H1 (cell line): ENCODE measurements around the gene MIOX. TPM values are rescaled to one million over a fixed set of nuclear protein-coding genes. Genes with fewer than 3 reads are reported as not detected.

Experiments used
- CTCF ChIA-PET: fragments of 300-600 bp; sonication (Branson Sonifier 250); formaldehyde crosslinking; loops from one replicate; lab custom pipeline; 2021; ENCODE audit not compliant: partially characterized antibody; lab: Charles Lee
- POLR2A ChIA-PET: fragments of 300-600 bp; sonication (Branson Sonifier 250); formaldehyde crosslinking; loops from one replicate; lab custom pipeline; 2021; ENCODE audit warnings: inconsistent platforms; ENCODE audit not compliant: partially characterized antibody; lab: Charles Lee
- DNase-seq, 2 experiments: peaks; one replicate each; pipeline versions ENCODE4 v3.0.0 to v3.0.0-alpha.2; 2010 to 2022; ENCODE audit warnings: low spot score in 2 of 2, low read depth in 1 of 2, mixed read lengths in 1 of 2
- FAIRE-seq: peaks from 2 replicates; lab custom pipeline; 2011; peaks lifted over from hg19 to GRCh38; lab: Jason Lieb, UNC
- H2AFZ ChIP-seq: 2 replicates; pipeline ENCODE4 v1.8.1; 2012; ENCODE audit warnings: low read length, inconsistent platforms
- H2AK5ac ChIP-seq: 2 replicates; pipeline ENCODE4 v1.6.1; 2013; ENCODE audit warnings: low read depth, low read length
- H2BK120ac ChIP-seq: replicated peaks from 2 replicates; pipeline ENCODE3; 2013; ENCODE audit warnings: low read depth, low read length, inconsistent platforms
- H2BK12ac ChIP-seq: 2 replicates; pipeline ENCODE4 v1.6.1; 2013; ENCODE audit warnings: low read depth, low read length
- H2BK15ac ChIP-seq: 2 replicates; pipeline ENCODE4 v1.6.1; 2013; ENCODE audit warnings: low read length
- H2BK20ac ChIP-seq: 2 replicates; pipeline ENCODE4 v1.6.1; 2013; ENCODE audit warnings: low read length
- H2BK5ac ChIP-seq: 2 replicates; pipeline ENCODE4 v1.6.1; 2013; ENCODE audit warnings: low read depth, low read length
- H3K14ac ChIP-seq: 2 replicates; pipeline ENCODE4 v1.6.1; 2013; ENCODE audit warnings: inconsistent platforms; ENCODE audit not compliant: insufficient read length
- H3K18ac ChIP-seq: 2 replicates; pipeline ENCODE4 v1.6.1; 2013; ENCODE audit warnings: low read length; ENCODE audit errors: extremely low read depth
- H3K23ac ChIP-seq: 2 replicates; pipeline ENCODE4 v1.6.1; 2013; ENCODE audit warnings: inconsistent platforms; ENCODE audit not compliant: insufficient read length
- H3K23me2 ChIP-seq: 2 replicates; pipeline ENCODE4 v1.6.1; 2013; ENCODE audit warnings: low read depth, low read length
- H3K27ac ChIP-seq: 2 replicates; pipeline ENCODE4 v1.6.1; 2011; ENCODE audit warnings: low read depth, low read length, inconsistent platforms
- H3K27me3 ChIP-seq, 4 experiments: replicated peaks in 1 of 4; 1 replicate in 1 of 4; 2 replicates in 3 of 4; pipeline versions ENCODE4 v1.6.1 to v1.8.1; 2011 to 2013; ENCODE audit warnings: low read length in 3 of 4, mild to moderate bottlenecking in 3 of 4, inconsistent platforms in 2 of 4, mixed read lengths in 2 of 4, moderate library complexity in 1 of 4; ENCODE audit not compliant: control insufficient read depth in 3 of 4, insufficient read depth in 3 of 4; ENCODE audit errors: extremely low read depth in 1 of 4
- H3K36me3 ChIP-seq, 4 experiments: 2 replicates each; pipeline versions ENCODE4 v1.6.1 to v1.8.1; 2011 to 2013; ENCODE audit warnings: mild to moderate bottlenecking in 4 of 4, low read length in 3 of 4, moderate library complexity in 2 of 4, control low read depth in 1 of 4, inconsistent platforms in 1 of 4; ENCODE audit not compliant: insufficient read depth in 4 of 4, control insufficient read depth in 2 of 4
- H3K4ac ChIP-seq: replicated peaks from 2 replicates; pipeline ENCODE3; 2013; ENCODE audit warnings: low read length, low read depth, mixed read lengths, inconsistent platforms; ENCODE audit not compliant: insufficient read length
- H3K4me1 ChIP-seq, 4 experiments: replicated peaks in 1 of 4; 1 replicate in 1 of 4; 2 replicates in 3 of 4; pipeline versions ENCODE4 v1.6.1 to v1.8.1; 2011 to 2013; ENCODE audit warnings: low read length in 3 of 4, inconsistent platforms in 2 of 4, mixed read lengths in 1 of 4; ENCODE audit not compliant: insufficient read depth in 4 of 4, control insufficient read depth in 3 of 4
- H3K4me2 ChIP-seq, 2 experiments: 2 replicates each; pipeline versions ENCODE4 v1.6.1 to v1.8.1; 2011 to 2013; ENCODE audit warnings: low read depth in 2 of 2, low read length in 2 of 2, control low read depth in 1 of 2, inconsistent platforms in 1 of 2, mild to moderate bottlenecking in 1 of 2; ENCODE audit not compliant: insufficient read depth in 1 of 2
- H3K4me3 ChIP-seq, 4 experiments: fragments of 200-600, 300-600 bp in 1 of 4; sonication (generic), shearing (Covaris generic), sonication (Bioruptor Twin) in 1 of 4; 2 replicates each; pipeline versions ENCODE4 v1.5.1 to v1.8.1; 2011 to 2016; ENCODE audit warnings: low read length in 4 of 4, low read depth in 3 of 4, control low read depth in 2 of 4, inconsistent platforms in 2 of 4, mild to moderate bottlenecking in 2 of 4, mixed read lengths in 1 of 4, moderate library complexity in 1 of 4; ENCODE audit not compliant: insufficient read depth in 2 of 4; ENCODE audit errors: extremely low read depth in 1 of 4
- H3K56ac ChIP-seq: replicated peaks from 2 replicates; pipeline ENCODE3; 2013; ENCODE audit warnings: low read depth, mild to moderate bottlenecking, mixed read lengths, low read length, inconsistent platforms; ENCODE audit not compliant: insufficient read length
- H3K79me1 ChIP-seq: 2 replicates; pipeline ENCODE4 v1.6.1; 2013; ENCODE audit warnings: low read depth, low read length, control low read depth
- H3K79me2 ChIP-seq, 2 experiments: 2 replicates each; pipeline versions ENCODE4 v1.6.1 to v1.8.1; 2012 to 2013; ENCODE audit warnings: low read length in 2 of 2, mild to moderate bottlenecking in 2 of 2, inconsistent platforms in 1 of 2; ENCODE audit not compliant: insufficient read depth in 2 of 2, control insufficient read depth in 1 of 2
- H3K9ac ChIP-seq, 4 experiments: replicated peaks in 1 of 4; 1 replicate in 1 of 4; 2 replicates in 3 of 4; pipeline versions ENCODE4 v1.6.1 to v1.8.1; 2011 to 2013; ENCODE audit warnings: low read depth in 3 of 4, low read length in 3 of 4, control low read depth in 2 of 4, mild to moderate bottlenecking in 2 of 4, moderate library complexity in 2 of 4, inconsistent platforms in 1 of 4; ENCODE audit errors: extremely low read depth in 1 of 4
- H3K9me3 ChIP-seq, 2 experiments: 2 replicates each; pipeline versions ENCODE4 v1.6.1 to v1.8.1; 2012 to 2013; ENCODE audit warnings: mild to moderate bottlenecking in 2 of 2, moderate library complexity in 2 of 2, control low read depth in 1 of 2, inconsistent platforms in 1 of 2, low read depth in 1 of 2, low read length in 1 of 2, mixed read lengths in 1 of 2; ENCODE audit not compliant: insufficient read depth in 2 of 2
- H4K20me1 ChIP-seq, 2 experiments: replicated peaks in 1 of 2; 2 replicates each; pipeline versions ENCODE3 to v1.8.1; 2011 to 2013; ENCODE audit warnings: inconsistent platforms in 2 of 2, low read length in 2 of 2, mild to moderate bottlenecking in 1 of 2; ENCODE audit not compliant: insufficient read depth in 2 of 2, control insufficient read depth in 1 of 2
- H4K5ac ChIP-seq: 2 replicates; pipeline ENCODE4 v1.6.1; 2013; ENCODE audit warnings: low read length, low read depth, mixed read lengths, inconsistent platforms; ENCODE audit not compliant: insufficient read length
- H4K8ac ChIP-seq: 2 replicates; pipeline ENCODE4 v1.8.0; 2013; ENCODE audit warnings: mild to moderate bottlenecking, moderate library complexity, low read length, inconsistent platforms; ENCODE audit not compliant: insufficient read depth; ENCODE audit errors: extremely low read depth
- H4K91ac ChIP-seq: replicated peaks from 2 replicates; pipeline ENCODE3; 2013; ENCODE audit warnings: low read length, mixed read lengths, inconsistent platforms; ENCODE audit not compliant: insufficient read length
- BACH1 ChIP-seq: IDR thresholded peaks from 2 replicates; pipeline ENCODE4 v1.6.1; 2012; ENCODE audit warnings: low read length, improper control_type of control experiment
- CEBPB ChIP-seq: IDR thresholded peaks from 2 replicates; pipeline ENCODE4 v1.6.1; 2012; ENCODE audit warnings: low read depth, low read length
- CHD1 ChIP-seq: IDR thresholded peaks from 2 replicates; pipeline ENCODE4 v1.6.1; 2012; ENCODE audit warnings: low read depth, low read length, improper control_type of control experiment
- GABPA ChIP-seq: IDR thresholded peaks from 2 replicates; pipeline ENCODE4 v1.6.1; 2011; ENCODE audit warnings: mild to moderate bottlenecking, low read length, moderate library complexity, borderline replicate concordance; ENCODE audit not compliant: insufficient read depth
- SIN3A ChIP-seq, 2 experiments: IDR thresholded peaks in 1 of 2; conservative IDR thresholded peaks in 1 of 2; 2 replicates each; pipeline ENCODE4 v1.6.1; 2011 to 2012; ENCODE audit warnings: low read length in 2 of 2, improper control_type of control experiment in 1 of 2, low read depth in 1 of 2, mild to moderate bottlenecking in 1 of 2
- WGBS, 2 experiments: shearing (Covaris generic) in 1 of 2; methylation state at CpG; one replicate each; pipeline versions ENCODE4 v1.1.6 to v1.1.7; 2013 to 2015; ENCODE audit warnings: low lambda C conversion rate in 2 of 2, mixed read lengths in 2 of 2, inconsistent platforms in 1 of 2, low coverage in 1 of 2, missing lambda C conversion rate in 1 of 2; ENCODE audit not compliant: insufficient replicate concordance in 2 of 2, insufficient coverage in 1 of 2, insufficient read length in 1 of 2; ENCODE audit errors: extremely low coverage in 1 of 2, missing lambda C conversion rate in 1 of 2; 5-methylcytosine and 5-hydroxymethylcytosine counted together
- polyA plus RNA-seq, 7 experiments: library from polyadenylated mRNA; depleted of rRNA in 3 of 7; stranded (reverse) in 5 of 7; unstranded in 2 of 7; fragments of >200 nt in 5 of 7; fragments of 200-250 nt in 2 of 7; gene quantifications; 1 replicate in 5 of 7; 2 replicates in 1 of 7; 4 replicates in 1 of 7; pipeline versions ENCODE4 v1.2.1 to v1.2.3, GENCODE V29; 2011 to 2013; ENCODE audit warnings: missing spikeins in 2 of 7, mixed read lengths in 2 of 7
- total RNA-seq: library from RNA; stranded (reverse); fragmentation: NEBNext Ultra II Directional; extraction: Animal tissue kit (Norgen Biotek cat#: 25700); gene quantifications from 2 replicates; pipeline ENCODE4 v1.2.1, GENCODE V29; 2021

MIOX gene
- total and polyA plus RNA-seq, 2 of the 8 experiments (the other 6 are each of a cell fraction or from before 2014, with no cell fraction given), result 0.30 to 0.32 TPM

GRCh38 chr22:50481440-50482106 is 5.1 kb upstream of the MIOX start, which contains the start of gene ADM2:
Gene ADM2, plus strand, starts transcription at chr22:50481543. Its CDS starts 305 bp downstream, at chr22:50481848.
- FAIRE-seq (no peak), DNase-seq (peak in 1 of 2 experiments; percentile 89)
- Histone ChIP-seq H4K5ac (peak within 1 kb of the TSS; percentile 53), H3K23me2 (peaks cover 4% of the 10 kb centered on the region; the same call in 1 of the 2 replicates), H3K4me2 (peak within 1 kb of the TSS; percentile 44 to 74), H3K56ac (peak within 1 kb of the TSS; percentile 30), H3K27ac (no peak within 1 kb of the TSS), H2BK12ac (peak within 1 kb of the TSS; percentile 81; the same call in 1 of the 2 replicates), H3K9me3 (no peaks in the 10 kb centered on the region), H3K23ac (no peak within 1 kb of the TSS), H3K9ac (peak within 1 kb of the TSS; percentile 44 to 72 (median 60); a peak in 6 of 7 replicates), H2BK15ac (no peak within 1 kb of the TSS), H4K8ac (peak within 1 kb of the TSS; percentile 80), H3K14ac (no peak within 1 kb of the TSS), H3K36me3 (0 out of 8 replicates have a peak, but pooled peaks cover 0 to 2% (median 0%) of the 10 kb centered on the region in 4 experiments), H2AFZ (no peak within 1 kb of the TSS), H2AK5ac (no peak within 1 kb of the TSS), H2BK5ac (peak within 1 kb of the TSS; percentile 44; the same call in 1 of the 2 replicates), H3K79me2 (no peaks in the 10 kb centered on the region), H3K18ac (peak within 1 kb of the TSS; percentile 60), H3K4me1 (peaks cover 0 to 5% (median 0%) of the 10 kb centered on the region in 4 experiments; a peak in 3 of 7 replicates), H4K91ac (peak within 1 kb of the TSS; percentile 74), H3K79me1 (no peaks in the 10 kb centered on the region), H3K4ac (peak within 1 kb of the TSS; percentile 53), H4K20me1 (peaks cover 0 to 3% of the 10 kb centered on the region in 2 experiments), H3K27me3 (peaks cover 1 to 22% (median 13%) of the 10 kb centered on the region in 4 experiments; a peak in 6 of 7 replicates), H2BK120ac (no peak within 1 kb of the TSS), H2BK20ac (peak within 1 kb of the TSS; percentile 34; the same call in 1 of the 2 replicates), H3K4me3 (peak within 1 kb of the TSS; percentile 50 to 74 (median 58))
- WGBS, 2 experiments, result 0% methylated on average over 2 of the region's 70 CpGs; no CpG with 5 or more reads in 1 of the 2 experiments
- CTCF ChIA-PET, result interaction anchor here (1.0 to 1.3 kb wide), 2 partner anchors 16 to 214 kb away, joined by 3 to 5 read pairs; no protein-coding TSS in a partner anchor
- POLR2A ChIA-PET, result interaction anchor here (0.7 to 2.1 kb wide), 8 partner anchors 8 to 44 kb away, joined by 3 to 16 read pairs (median 3); partner anchors contain the start of gene SCO2
- TF ChIP-seq CHD1 (no peak), SIN3A (conservative IDR thresholded peaks at IDR 0.05 in 1 of 2, IDR thresholded peaks at IDR 0.05 in 1 of 2; ENCODE audit: low read depth in 1 of 2, low read length in 2 of 2) (no peak), GABPA (0 out of 2 replicates have a peak, but pooled peaks have one; percentile 46), CEBPB (peak; percentile 16; the same call in 1 of the 2 replicates), BACH1 (no peak)
